Measurements from ENCODE around the gene APBA3.

Gene APBA3

DNA sequence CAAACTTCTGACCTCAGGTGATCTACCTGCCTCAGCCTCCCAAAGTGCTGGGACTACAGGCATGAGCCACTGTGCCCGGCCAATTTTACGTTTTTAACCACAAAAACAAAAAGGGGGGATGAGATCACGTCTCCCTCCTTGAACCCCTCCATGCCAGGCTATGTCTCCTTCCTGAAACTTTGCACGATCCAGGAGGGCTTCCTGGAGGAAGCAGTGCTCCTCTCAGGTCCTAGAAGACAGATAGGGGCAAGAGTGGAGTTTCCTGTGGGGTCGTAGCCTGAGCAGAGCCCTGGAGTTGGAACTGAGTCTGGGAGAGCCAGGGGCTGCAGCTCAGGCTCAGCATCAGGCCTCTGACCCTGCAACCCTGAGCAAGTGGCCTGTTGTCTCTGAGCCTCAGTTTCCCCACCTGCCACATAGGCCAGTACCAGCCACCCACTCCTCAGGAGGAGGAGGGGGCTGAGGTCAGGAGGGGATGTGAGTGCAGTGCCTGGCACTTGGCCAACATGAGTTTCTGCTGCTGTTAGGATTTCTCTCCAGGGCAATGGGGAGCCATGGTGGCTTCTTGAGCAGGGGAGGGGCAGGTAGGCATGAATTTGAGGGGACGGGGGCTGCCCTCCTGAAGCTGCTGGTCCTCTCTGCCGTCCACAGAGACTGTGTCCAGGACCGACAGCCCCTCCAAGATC, 16.0 kb downstream of the APBA3 start:
- no peak overlapping the region for H3K4me3 ChIP-seq (ENCODE audit: low read depth, low read length)
- TF ChIP-seq, protein P1, sequence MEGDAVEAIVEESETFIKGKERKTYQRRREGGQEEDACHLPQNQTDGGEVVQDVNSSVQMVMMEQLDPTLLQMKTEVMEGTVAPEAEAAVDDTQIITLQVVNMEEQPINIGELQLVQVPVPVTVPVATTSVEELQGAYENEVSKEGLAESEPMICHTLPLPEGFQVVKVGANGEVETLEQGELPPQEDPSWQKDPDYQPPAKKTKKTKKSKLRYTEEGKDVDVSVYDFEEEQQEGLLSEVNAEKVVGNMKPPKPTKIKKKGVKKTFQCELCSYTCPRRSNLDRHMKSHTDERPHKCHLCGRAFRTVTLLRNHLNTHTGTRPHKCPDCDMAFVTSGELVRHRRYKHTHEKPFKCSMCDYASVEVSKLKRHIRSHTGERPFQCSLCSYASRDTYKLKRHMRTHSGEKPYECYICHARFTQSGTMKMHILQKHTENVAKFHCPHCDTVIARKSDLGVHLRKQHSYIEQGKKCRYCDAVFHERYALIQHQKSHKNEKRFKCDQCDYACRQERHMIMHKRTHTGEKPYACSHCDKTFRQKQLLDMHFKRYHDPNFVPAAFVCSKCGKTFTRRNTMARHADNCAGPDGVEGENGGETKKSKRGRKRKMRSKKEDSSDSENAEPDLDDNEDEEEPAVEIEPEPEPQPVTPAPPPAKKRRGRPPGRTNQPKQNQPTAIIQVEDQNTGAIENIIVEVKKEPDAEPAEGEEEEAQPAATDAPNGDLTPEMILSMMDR (IDR thresholded peaks at IDR 0.05; ENCODE audit: insufficient read depth, low read depth, low read length, missing control alignments), result no peak
- DNase-seq (ENCODE audit: low read depth), result no peak

DNA sequence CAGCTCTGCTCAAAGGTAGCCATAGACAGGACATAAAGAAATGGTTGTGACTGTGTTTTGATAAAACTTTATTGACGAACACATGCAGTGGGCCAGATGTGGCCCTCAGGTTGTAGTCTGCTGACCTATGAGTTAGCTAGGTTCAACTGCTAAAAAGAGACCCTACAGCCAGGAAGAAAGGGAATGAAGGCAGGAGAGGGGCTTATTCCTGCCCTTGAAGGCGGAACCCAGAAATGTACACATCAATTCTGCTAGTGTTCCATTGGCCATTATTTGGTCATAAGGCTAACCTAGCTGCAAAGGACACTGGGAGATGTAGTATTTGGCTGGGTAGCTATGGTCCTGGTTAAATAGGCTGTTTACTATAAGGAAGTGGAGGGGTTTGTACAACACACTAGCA, 18.0 kb downstream of the APBA3 start:
- TF ChIP-seq, protein P1 (IDR thresholded peaks at IDR 0.05; ENCODE audit: insufficient read depth, low read depth, low read length, missing control alignments), result no peak
- peak; percentile 35 for DNase-seq (ENCODE audit: low read depth)
- no peak overlapping the region for H3K4me3 ChIP-seq (ENCODE audit: low read depth, low read length)

- TF ChIP-seq, protein P1 (IDR thresholded peaks at IDR 0.05; ENCODE audit: insufficient read depth, low read depth, low read length, missing control alignments), result no peak
- DNase-seq (ENCODE audit: low read depth), result no peak
- H3K4me3 ChIP-seq (ENCODE audit: low read depth, low read length), result no peak overlapping the region
Observed at GRCh38 chr19:3740431-3740830, 21.1 kb downstream of the APBA3 start.

- no peak overlapping the region for H3K4me3 ChIP-seq (ENCODE audit: low read depth, low read length)
- TF ChIP-seq, protein P1 (IDR thresholded peaks at IDR 0.05; ENCODE audit: insufficient read depth, low read depth, low read length, missing control alignments), result no peak
- no peak for DNase-seq (ENCODE audit: low read depth)
Observed at GRCh38 chr19:3738477-3739220, 22.8 kb downstream of the APBA3 start.

DNA sequence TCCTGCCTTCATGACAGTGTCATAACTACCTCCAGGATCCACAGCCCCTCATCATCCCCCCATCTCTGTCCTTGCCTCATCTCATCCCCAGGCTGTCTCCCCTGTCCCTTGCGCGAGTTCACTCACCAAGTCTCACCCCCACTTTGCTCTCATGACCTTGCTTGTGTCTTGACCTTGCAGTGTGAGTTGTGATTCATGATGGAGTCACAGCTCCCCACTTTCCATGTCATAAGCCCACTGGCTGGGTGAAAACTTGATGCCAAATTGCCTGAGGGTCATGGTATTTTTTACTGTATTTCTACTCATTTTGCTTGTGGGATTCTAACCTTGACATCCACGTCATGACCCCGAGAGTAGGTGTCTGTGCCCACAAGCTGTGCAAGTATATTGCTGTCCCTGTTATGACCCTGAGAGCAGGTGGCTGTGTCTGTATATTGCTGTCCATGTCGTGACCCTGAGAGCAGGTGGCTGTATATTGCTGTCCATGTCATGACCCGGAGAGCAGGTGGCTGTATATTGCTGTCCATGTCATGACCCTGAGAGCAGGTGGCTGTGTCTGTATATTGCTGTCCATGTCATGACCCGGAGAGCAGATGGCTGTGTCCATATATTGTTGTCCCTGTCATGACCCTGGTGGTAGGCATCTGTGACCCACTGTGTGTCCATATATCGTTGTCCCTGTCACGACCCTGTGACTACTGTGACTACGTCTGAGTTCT, 23.8 kb downstream of the APBA3 start:
- DNase-seq (ENCODE audit: low read depth), result no peak
- TF ChIP-seq, protein P1 (IDR thresholded peaks at IDR 0.05; ENCODE audit: insufficient read depth, low read depth, low read length, missing control alignments), result no peak
- no peak overlapping the region for H3K4me3 ChIP-seq (ENCODE audit: low read depth, low read length)

DNA sequence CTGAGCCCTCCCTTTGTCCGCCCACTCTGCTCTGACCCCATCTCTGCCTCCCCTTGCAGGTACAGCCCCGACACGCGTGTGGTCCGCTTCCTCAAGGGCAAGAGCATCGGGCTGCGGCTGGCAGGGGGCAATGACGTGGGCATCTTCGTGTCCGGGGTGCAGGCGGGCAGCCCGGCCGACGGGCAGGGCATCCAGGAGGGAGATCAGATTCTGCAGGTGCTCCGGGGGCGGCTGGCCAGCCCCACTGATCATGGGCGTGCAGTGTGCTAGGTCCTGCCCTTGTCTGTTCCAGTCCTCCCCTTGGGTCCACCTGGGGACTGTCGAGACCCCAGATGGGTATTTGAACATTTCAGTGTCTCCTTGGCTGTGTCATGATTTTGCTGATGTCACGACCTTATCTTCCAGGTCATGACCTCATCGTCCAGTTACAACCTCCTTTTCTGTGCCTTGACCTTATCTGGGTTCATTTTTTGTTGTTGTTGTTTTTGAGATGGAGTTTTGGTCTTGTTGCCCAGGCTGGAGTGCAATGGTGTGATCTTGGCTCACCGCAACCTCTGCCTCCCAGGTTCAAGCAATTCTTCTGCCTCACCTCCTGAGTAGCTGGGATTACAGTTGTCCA, 25.3 kb downstream of the APBA3 start:
- TF ChIP-seq, protein P1 (IDR thresholded peaks at IDR 0.05; ENCODE audit: insufficient read depth, low read depth, low read length, missing control alignments), result no peak
- H3K4me3 ChIP-seq (ENCODE audit: low read depth, low read length), result no peak overlapping the region
- no peak for DNase-seq (ENCODE audit: low read depth)
